GM10266 (cell line): ENCODE results near the gene ATP11C.

Source experiments
- DNase-seq: peaks from one replicate; pipeline ENCODE4 v3.0.0; 2012; ENCODE audit errors: extremely low spot score
- CTCF ChIP-seq: IDR thresholded peaks from 2 replicates; pipeline ENCODE4 v1.5.1; 2012; ENCODE audit warnings: mild to moderate bottlenecking, low read depth; ENCODE audit not compliant: control insufficient read depth, insufficient read depth; ENCODE audit errors: missing control alignments

The ATP11C gene

GRCh38 chrX:139933904-139934303 lies 1.1 kb upstream of the ATP11C start:
- TF ChIP-seq CTCF = no peak
- no peak for DNase-seq

GRCh38 chrX:139932073-139932900 lies 566 bp downstream of the ATP11C start:
- no peak for TF ChIP-seq CTCF
- peak; percentile 47 for DNase-seq

GRCh38 chrX:139931646-139932072 lies 1.2 kb downstream of the ATP11C start:
- DNase-seq = no peak
- TF ChIP-seq CTCF = no peak

- no peak for TF ChIP-seq CTCF
- peak; percentile 10 for DNase-seq
Measured at GRCh38 chrX:139930916-139931645, 1.8 kb downstream of the ATP11C start.

- DNase-seq = no peak
- TF ChIP-seq CTCF = no peak
Measured at GRCh38 chrX:139930401-139930800, 2.5 kb downstream of the ATP11C start.

GRCh38 chrX:139929876-139930275 lies 3.0 kb downstream of the ATP11C start:
- no peak for DNase-seq
- no peak for TF ChIP-seq CTCF

- no peak for TF ChIP-seq CTCF
- DNase-seq = no peak
Measured at GRCh38 chrX:139924696-139925095, 8.2 kb downstream of the ATP11C start.
